ENCODE measurements around the gene METTL25B. TPM values are rescaled to one million over a fixed set of nuclear protein-coding genes. Genes with fewer than 3 reads are reported as not detected.

The METTL25B gene
- total RNA-seq (10.7 TPM), polyA plus RNA-seq (39.4 TPM)
- long read RNA-seq, donor 1, partial matches to known transcripts: 0 of 1 reads
- long read RNA-seq, donor 1, other reads (novel, unspliced or antisense): 0 of 1 reads
- long read RNA-seq, donor 2, partial matches to known transcripts: 205 of 490 reads
- long read RNA-seq, donor 2, other reads (novel, unspliced or antisense): 283 of 490 reads
- long read RNA-seq, donor 3, partial matches to known transcripts: 6 of 6 reads
- long read RNA-seq, donor 3, other reads (novel, unspliced or antisense): 0 of 6 reads
- long read RNA-seq, donor 4, partial matches to known transcripts: 72 of 106 reads
- long read RNA-seq, donor 4, other reads (novel, unspliced or antisense): 34 of 106 reads
- long read RNA-seq, donor 5, partial matches to known transcripts: 95 of 132 reads
- long read RNA-seq, donor 5, other reads (novel, unspliced or antisense): 36 of 132 reads
- long read RNA-seq, donor 6: 0 reads
- long read RNA-seq, donor 7: 0 reads
- long read RNA-seq, donor 8: 0 reads
- long read RNA-seq, donor 9, partial matches to known transcripts: 0 of 2 reads
- long read RNA-seq, donor 9, other reads (novel, unspliced or antisense): 0 of 2 reads
- long read RNA-seq, donor 10, partial matches to known transcripts: 0 of 2 reads
- long read RNA-seq, donor 10, other reads (novel, unspliced or antisense): 0 of 2 reads

GRCh38 chr1:156727926-156728598 is at the start of gene METTL25B:
Gene METTL25B (plus strand): TSS chr1:156728469. CDS start chr1:156729105, 636 bp downstream.
- Histone ChIP-seq H3K9me3 (ENCODE audit: control insufficient read depth in 2 of 2, insufficient read depth in 1 of 2, low read length in 1 of 2) (no peaks in the 10 kb centered on the region), H3K4me3 (ENCODE audit: low read length in 2 of 2) (peak within 1 kb of the TSS; percentile 76 to 99), H3K36me3 (ENCODE audit: control insufficient read depth in 2 of 2, insufficient read depth in 2 of 2, low read length in 1 of 2) (peaks cover 21 to 33% of the 10 kb centered on the region in 2 donors), H3K4me1 (ENCODE audit: control insufficient read depth in 2 of 2, insufficient read depth in 2 of 2, low read length in 2 of 2) (peaks cover 33 to 47% of the 10 kb centered on the region in 2 donors), H3K27ac (ENCODE audit: low read depth in 1 of 2, low read length in 1 of 2) (peak within 1 kb of the TSS; percentile 93 to 97), H3K27me3 (ENCODE audit: control insufficient read depth in 2 of 2, insufficient read depth in 1 of 2, low read length in 1 of 2) (no peaks in the 10 kb centered on the region)
- WGBS: under 1% methylated on average over 46 of the region's 46 CpGs
- peak in 4 of 9 donors; percentile 42 to 81 (median 69) for DNase-seq (ENCODE audit: low read depth in 6 of 9, low spot score in 9 of 9)

GRCh38 chr1:156680056-156680455 is 48.2 kb upstream of the METTL25B start:
- Histone ChIP-seq H3K27me3 (ENCODE audit: control insufficient read depth in 2 of 2, insufficient read depth in 1 of 2, low read length in 1 of 2) (peaks cover 43 to 93% of the 10 kb centered on the region in 2 donors), H3K27ac (ENCODE audit: low read depth in 1 of 2, low read length in 1 of 2) (no peak overlapping the region), H3K4me1 (ENCODE audit: control insufficient read depth in 2 of 2, insufficient read depth in 2 of 2, low read length in 2 of 2) (peaks cover 0 to 5% of the 10 kb centered on the region in 2 donors), H3K9me3 (ENCODE audit: control insufficient read depth in 2 of 2, insufficient read depth in 1 of 2, low read length in 1 of 2) (peaks cover 0 to 3% of the 10 kb centered on the region in 2 donors), H3K36me3 (ENCODE audit: control insufficient read depth in 2 of 2, insufficient read depth in 2 of 2, low read length in 1 of 2) (no peaks in the 10 kb centered on the region), H3K4me3 (ENCODE audit: low read length in 2 of 2) (no peak overlapping the region)
- no peak for DNase-seq (ENCODE audit: low read depth in 6 of 9, low spot score in 9 of 9)
- 68% methylated on average over 2 of the region's 2 CpGs for WGBS

GRCh38 chr1:156681196-156681960 is 46.9 kb upstream of the METTL25B start:
- WGBS: 91% methylated on average over 8 of the region's 8 CpGs
- Histone ChIP-seq H3K27me3 (ENCODE audit: control insufficient read depth in 2 of 2, insufficient read depth in 1 of 2, low read length in 1 of 2) (peaks cover 31 to 85% of the 10 kb centered on the region in 2 donors), H3K9me3 (ENCODE audit: control insufficient read depth in 2 of 2, insufficient read depth in 1 of 2, low read length in 1 of 2) (peaks cover 0 to 3% of the 10 kb centered on the region in 2 donors), H3K36me3 (ENCODE audit: control insufficient read depth in 2 of 2, insufficient read depth in 2 of 2, low read length in 1 of 2) (no peaks in the 10 kb centered on the region), H3K4me3 (ENCODE audit: low read length in 2 of 2) (no peak overlapping the region), H3K4me1 (ENCODE audit: control insufficient read depth in 2 of 2, insufficient read depth in 2 of 2, low read length in 2 of 2) (peaks cover 0 to 5% of the 10 kb centered on the region in 2 donors), H3K27ac (ENCODE audit: low read depth in 1 of 2, low read length in 1 of 2) (no peak overlapping the region)
- DNase-seq (ENCODE audit: low read depth in 6 of 9, low spot score in 9 of 9): no peak

- Histone ChIP-seq H3K36me3 (ENCODE audit: control insufficient read depth in 2 of 2, insufficient read depth in 2 of 2, low read length in 1 of 2) (no peaks in the 10 kb centered on the region), H3K4me3 (ENCODE audit: low read length in 2 of 2) (no peak overlapping the region), H3K27ac (ENCODE audit: low read depth in 1 of 2, low read length in 1 of 2) (no peak overlapping the region), H3K4me1 (ENCODE audit: control insufficient read depth in 2 of 2, insufficient read depth in 2 of 2, low read length in 2 of 2) (peaks cover 0 to 3% of the 10 kb centered on the region in 2 donors), H3K27me3 (ENCODE audit: control insufficient read depth in 2 of 2, insufficient read depth in 1 of 2, low read length in 1 of 2) (peaks cover 23 to 75% of the 10 kb centered on the region in 2 donors), H3K9me3 (ENCODE audit: control insufficient read depth in 2 of 2, insufficient read depth in 1 of 2, low read length in 1 of 2) (peaks cover 0 to 3% of the 10 kb centered on the region in 2 donors)
- 92% methylated on average over 5 of the region's 5 CpGs for WGBS
- no peak for DNase-seq (ENCODE audit: low read depth in 6 of 9, low spot score in 9 of 9)
Observed at GRCh38 chr1:156682166-156682890, 45.9 kb upstream of the METTL25B start.

- no peak overlapping the region for H3K27ac ChIP-seq (ENCODE audit: low read depth in 1 of 2, low read length in 1 of 2)
- peaks cover 0 to 3% of the 10 kb centered on the region in 2 donors for H3K9me3 ChIP-seq (ENCODE audit: control insufficient read depth in 2 of 2, insufficient read depth in 1 of 2, low read length in 1 of 2)
- H3K4me3 ChIP-seq (ENCODE audit: low read length in 2 of 2): no peak overlapping the region
- H3K36me3 ChIP-seq (ENCODE audit: control insufficient read depth in 2 of 2, insufficient read depth in 2 of 2, low read length in 1 of 2): no peaks in the 10 kb centered on the region
- DNase-seq (ENCODE audit: low read depth in 6 of 9, low spot score in 9 of 9): no peak
- peaks cover 1 to 5% of the 10 kb centered on the region in 2 donors for H3K4me1 ChIP-seq (ENCODE audit: control insufficient read depth in 2 of 2, insufficient read depth in 2 of 2, low read length in 2 of 2)
- peaks cover 9 to 67% of the 10 kb centered on the region in 2 donors for H3K27me3 ChIP-seq (ENCODE audit: control insufficient read depth in 2 of 2, insufficient read depth in 1 of 2, low read length in 1 of 2)
- WGBS: 60% methylated on average over 5 of the region's 5 CpGs
Observed at GRCh38 chr1:156684227-156684782, 44.0 kb upstream of the METTL25B start.

GRCh38 chr1:156689035-156689952 is 39.0 kb upstream of the METTL25B start:
- H3K27me3 ChIP-seq (ENCODE audit: control insufficient read depth in 2 of 2, insufficient read depth in 1 of 2, low read length in 1 of 2): peaks cover 23 to 73% of the 10 kb centered on the region in 2 donors
- H3K4me1 ChIP-seq (ENCODE audit: control insufficient read depth in 2 of 2, insufficient read depth in 2 of 2, low read length in 2 of 2): peaks cover 8 to 40% of the 10 kb centered on the region in 2 donors
- no peaks in the 10 kb centered on the region for H3K9me3 ChIP-seq (ENCODE audit: control insufficient read depth in 2 of 2, insufficient read depth in 1 of 2, low read length in 1 of 2)
- no peak overlapping the region for H3K27ac ChIP-seq (ENCODE audit: low read depth in 1 of 2, low read length in 1 of 2)
- DNase-seq (ENCODE audit: low read depth in 6 of 9, low spot score in 9 of 9): peak in 8 of 9 donors; percentile 53 to 84 (median 70)
- H3K4me3 ChIP-seq (ENCODE audit: low read length in 2 of 2): no peak overlapping the region
- H3K36me3 ChIP-seq (ENCODE audit: control insufficient read depth in 2 of 2, insufficient read depth in 2 of 2, low read length in 1 of 2): no peaks in the 10 kb centered on the region
- WGBS: 4% methylated on average over 23 of the region's 23 CpGs

- Histone ChIP-seq H3K9me3 (ENCODE audit: control insufficient read depth in 2 of 2, insufficient read depth in 1 of 2, low read length in 1 of 2) (no peaks in the 10 kb centered on the region), H3K36me3 (ENCODE audit: control insufficient read depth in 2 of 2, insufficient read depth in 2 of 2, low read length in 1 of 2) (no peaks in the 10 kb centered on the region), H3K4me1 (ENCODE audit: control insufficient read depth in 2 of 2, insufficient read depth in 2 of 2, low read length in 2 of 2) (peaks cover 8 to 44% of the 10 kb centered on the region in 2 donors), H3K4me3 (ENCODE audit: low read length in 2 of 2) (no peak overlapping the region), H3K27ac (ENCODE audit: low read depth in 1 of 2, low read length in 1 of 2) (peak overlapping the region in 1 of 2 donors; percentile 67), H3K27me3 (ENCODE audit: control insufficient read depth in 2 of 2, insufficient read depth in 1 of 2, low read length in 1 of 2) (peaks cover 23 to 72% of the 10 kb centered on the region in 2 donors)
- WGBS: 33% methylated on average over 10 of the region's 10 CpGs
- no peak for DNase-seq (ENCODE audit: low read depth in 6 of 9, low spot score in 9 of 9)
Observed at GRCh38 chr1:156689953-156690674, 38.2 kb upstream of the METTL25B start.

Data from thymus (tissue), 14 donors.